HG03025 (cell line): ENCODE results near the gene QPRT.
"Not testable (repeated sequence)": the region's sequence is repeated elsewhere in the genome, so short reads cannot be mapped to it uniquely, and the experiment has no call there.

Experiments used
- ATAC-seq: cut with Tn5 transposase; IDR thresholded peaks from one replicate; pipeline ENCODE4 v1.9.1; 2021; ENCODE audit warnings: mild to moderate bottlenecking, moderate library complexity; ENCODE audit not compliant: unreplicated experiment, low FRiP score

The QPRT gene

DNA sequence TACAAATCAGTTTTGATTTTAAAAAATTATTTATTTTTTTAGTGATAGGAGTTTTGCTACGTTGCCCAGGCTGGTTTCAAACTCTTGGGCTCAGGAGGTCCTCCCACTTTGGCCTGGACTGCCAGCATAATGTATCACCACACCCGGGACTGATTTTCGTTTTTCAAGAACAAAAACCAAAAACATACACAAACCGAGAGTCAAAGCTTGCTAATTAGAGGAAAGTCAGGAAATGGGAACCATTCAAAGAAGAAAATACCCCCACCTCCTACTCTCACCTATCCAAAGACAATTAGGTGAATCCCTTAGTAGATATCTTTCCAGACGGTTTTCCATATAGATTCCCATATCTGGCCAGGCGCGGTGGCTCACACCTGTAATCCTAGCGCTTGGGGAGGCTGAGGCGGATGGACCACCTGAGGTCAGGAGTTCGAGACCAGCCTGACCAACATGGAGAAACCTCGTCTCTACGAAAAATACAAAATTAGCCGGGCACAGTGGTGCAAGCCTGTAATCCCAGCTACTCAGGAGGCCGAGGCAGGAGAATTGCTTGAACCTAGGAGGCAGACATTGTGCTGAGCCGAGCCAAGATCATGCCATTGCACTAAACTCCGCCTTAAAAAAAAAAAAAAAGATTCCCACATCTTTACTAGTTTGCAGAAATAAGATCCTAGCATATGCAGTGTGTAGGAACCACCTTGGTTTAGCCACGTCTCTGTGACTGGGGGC is 16.8 kb upstream of the QPRT start:
- ATAC-seq = no peak

DNA sequence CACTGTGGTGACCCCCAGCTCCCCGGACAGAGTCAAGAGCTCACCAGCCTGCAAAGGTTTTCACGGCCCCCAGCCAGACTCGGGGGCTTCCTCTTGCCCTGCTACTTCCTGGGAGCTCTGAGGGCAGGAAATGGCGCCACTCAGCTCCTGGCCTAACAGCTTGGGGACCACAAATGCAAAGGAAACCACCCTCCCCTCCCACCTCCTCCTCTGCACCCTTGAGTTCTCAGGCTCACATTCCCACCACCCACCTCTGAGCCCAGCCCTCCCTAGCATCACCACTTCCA is 16.3 kb upstream of the QPRT start:
- ATAC-seq = no peak

DNA sequence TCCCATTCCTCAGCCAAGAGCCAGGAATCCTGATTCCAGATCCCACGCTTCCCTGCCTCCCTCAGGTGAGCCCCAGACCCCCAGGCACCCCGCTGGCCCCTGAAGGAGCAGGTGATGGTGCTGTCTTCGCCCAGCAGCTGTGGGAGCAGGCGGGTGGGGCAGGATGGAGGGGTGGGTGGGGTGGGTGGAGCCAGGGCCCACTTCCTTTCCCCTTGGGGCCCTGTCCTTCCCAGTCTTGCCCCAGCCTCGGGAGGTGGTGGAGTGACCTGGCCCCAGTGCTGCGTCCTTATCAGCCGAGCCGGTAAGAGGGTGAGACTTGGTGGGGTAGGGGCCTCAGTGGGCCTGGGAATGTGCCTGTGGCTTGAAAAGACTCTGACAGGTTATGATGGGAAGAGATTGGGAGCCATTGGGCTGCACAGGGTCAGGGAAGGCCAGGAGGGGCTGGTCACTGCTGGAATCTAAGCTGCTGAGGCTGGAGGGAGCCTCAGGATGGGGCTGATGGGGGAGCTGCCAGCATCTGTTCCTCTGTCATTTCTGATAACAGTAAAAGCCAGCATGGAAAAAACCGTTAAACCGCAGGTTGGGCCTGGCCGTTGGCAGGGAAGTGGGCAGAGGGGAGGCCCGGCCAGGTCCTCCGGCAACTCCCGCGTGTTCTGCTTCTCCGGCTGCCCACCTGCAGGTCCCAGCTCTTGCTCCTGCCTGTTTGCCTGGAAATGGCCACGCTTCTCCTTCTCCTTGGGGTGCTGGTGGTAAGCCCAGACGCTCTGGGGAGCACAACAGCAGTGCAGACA is 15.8 kb upstream of the QPRT start, which contains the start of gene SPN:
Gene SPN, plus strand, starts transcription at position 232 of the 791 bp plus-strand sequence. Its CDS starts 482 bp downstream, at position 714.
- ATAC-seq = no peak

DNA sequence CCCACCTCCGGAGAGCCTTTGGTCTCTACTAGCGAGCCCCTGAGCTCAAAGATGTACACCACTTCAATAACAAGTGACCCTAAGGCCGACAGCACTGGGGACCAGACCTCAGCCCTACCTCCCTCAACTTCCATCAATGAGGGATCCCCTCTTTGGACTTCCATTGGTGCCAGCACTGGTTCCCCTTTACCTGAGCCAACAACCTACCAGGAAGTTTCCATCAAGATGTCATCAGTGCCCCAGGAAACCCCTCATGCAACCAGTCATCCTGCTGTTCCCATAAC is 15.2 kb upstream of the QPRT start:
- no peak for ATAC-seq

DNA sequence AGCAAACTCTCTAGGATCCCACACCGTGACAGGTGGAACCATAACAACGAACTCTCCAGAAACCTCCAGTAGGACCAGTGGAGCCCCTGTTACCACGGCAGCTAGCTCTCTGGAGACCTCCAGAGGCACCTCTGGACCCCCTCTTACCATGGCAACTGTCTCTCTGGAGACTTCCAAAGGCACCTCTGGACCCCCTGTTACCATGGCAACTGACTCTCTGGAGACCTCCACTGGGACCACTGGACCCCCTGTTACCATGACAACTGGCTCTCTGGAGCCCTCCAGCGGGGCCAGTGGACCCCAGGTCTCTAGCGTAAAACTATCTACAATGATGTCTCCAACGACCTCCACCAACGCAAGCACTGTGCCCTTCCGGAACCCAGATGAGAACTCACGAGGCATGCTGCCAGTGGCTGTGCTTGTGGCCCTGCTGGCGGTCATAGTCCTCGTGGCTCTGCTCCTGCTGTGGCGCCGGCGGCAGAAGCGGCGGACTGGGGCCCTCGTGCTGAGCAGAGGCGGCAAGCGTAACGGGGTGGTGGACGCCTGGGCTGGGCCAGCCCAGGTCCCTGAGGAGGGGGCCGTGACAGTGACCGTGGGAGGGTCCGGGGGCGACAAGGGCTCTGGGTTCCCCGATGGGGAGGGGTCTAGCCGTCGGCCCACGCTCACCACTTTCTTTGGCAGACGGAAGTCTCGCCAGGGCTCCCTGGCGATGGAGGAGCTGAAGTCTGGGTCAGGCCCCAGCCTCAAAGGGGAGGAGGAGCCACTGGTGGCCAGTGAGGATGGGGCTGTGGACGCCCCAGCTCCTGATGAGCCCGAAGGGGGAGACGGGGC is 14.7 kb upstream of the QPRT start:
- ATAC-seq = no peak

DNA sequence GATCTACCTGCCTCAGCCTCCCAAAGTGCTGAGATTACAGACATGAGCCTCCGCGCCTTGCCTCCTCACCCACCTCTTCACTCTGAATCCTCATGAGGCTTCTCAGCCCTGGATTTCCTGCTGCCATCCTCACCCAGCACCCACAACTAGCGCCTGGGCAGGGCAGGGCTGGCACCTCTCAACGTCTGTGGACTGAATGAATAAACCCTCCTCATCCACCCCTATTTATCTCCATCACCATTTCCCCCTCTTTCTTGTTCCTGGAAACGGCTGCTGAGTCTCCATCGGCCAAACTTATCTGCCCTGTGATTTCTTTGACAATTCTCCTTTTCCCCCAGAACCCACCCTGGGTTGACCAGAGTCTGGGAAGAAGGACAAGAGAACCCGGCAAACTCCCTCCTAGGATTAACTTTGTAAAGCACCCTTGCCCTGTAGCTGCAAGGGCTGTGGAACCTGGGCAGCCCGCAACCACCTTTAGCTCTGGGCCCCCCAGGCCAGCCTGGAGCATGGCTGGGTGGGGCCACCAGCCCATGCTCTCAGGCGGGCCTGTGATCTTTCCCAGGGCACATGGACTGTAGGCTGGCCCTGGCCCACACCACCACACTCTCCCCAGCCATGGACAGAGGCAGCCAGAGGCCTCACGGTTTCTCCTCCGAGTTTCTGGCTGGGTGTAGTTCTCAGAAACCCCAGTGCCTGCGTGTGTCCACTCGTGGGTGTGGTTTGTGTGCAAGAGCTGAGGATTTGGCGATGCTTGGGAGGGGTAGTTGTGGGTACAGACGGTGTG is 13.5 kb upstream of the QPRT start:
- no peak for ATAC-seq

DNA sequence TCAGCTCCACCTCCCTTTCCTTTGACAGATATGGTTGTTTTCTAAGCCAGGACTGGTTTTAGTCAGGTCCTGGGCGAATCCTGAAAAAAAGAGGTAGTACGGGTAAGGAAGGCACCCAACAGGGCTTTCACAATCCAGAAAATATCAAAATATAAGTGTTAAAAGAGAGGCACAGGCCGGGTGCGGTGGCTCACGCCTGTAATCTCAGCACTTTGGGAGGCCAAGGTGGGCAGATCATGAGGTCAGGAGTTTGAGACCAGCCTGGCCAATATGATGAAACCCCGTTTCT is 11.7 kb upstream of the QPRT start:
- ATAC-seq = not testable (repeated sequence)

DNA sequence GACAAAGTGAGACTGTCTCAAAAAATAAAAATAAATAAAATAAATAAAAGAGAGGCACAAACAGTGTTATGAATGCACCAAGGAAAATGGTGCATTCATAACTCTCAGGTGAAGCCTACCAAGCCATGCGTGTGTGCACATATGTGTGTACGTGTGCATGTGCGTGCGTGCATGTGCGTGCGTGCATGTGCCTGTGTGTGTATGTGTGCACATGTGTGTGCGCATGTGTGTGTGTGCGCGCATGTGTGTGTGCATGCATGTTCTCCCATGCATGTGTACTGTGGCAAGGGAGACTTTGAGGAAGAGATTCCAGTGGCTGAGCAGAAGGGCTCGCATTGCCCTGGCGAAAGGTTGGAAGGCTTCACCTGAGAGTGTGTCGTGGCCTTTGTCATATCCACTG is 11.2 kb upstream of the QPRT start:
- no peak for ATAC-seq

DNA sequence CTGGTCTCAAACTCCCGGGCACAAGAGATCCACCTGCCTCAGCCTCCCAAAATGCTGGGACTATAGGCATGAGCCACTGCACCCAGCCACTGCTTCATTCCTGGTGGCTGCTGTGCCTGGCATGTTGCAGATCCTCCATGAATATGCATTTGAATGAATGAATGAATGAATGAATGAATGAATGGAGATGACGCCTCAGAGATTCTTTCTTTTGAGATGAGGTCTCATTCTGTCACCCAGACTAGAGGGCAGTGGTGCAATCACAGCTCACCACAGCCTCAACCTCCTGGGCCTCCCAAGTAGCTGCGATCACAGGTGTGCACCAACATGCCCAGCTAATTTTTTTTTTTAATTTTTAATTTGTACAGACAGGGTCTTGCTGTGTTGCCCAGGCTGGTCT is 10.7 kb upstream of the QPRT start:
- ATAC-seq = no peak

DNA sequence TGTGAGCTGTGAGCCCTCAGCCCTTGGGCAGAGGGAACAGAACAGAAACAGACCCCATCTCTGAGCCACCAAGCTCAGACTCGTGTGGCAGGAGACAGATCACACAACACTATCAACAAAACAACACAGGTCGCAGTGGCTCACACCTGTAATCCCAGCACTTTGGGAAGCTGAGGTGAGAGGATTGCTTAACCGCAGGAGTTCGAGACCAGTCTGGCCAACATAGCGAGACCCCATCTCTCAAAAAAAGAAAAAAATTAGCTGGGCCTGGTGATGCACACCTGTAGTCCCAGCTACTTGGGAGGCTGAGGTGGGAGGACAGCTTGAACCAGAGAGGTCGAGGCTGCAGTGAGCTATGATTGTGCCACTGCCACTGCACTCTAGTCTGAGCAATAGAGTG is 5.5 kb upstream of the QPRT start:
- no peak for ATAC-seq

DNA sequence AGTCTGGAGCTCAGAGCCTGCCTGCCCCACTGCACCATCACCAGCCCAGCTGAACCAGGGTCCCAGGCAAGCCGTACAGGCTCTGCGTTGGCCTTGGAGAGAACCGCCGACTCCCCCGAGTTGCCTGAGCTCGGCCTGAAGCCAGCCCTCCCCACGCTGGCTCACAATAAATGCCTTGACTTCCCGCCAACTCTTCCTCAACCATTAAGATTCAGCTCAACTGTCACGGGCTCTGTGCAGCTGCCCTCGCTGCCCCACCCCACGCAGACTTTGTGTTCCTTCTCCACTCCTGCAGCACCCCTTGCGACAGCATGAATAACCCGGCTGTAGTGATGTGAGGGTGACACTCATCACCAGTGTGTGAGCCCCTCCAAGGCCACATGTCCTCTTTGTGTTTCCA is 4.8 kb upstream of the QPRT start:
- ATAC-seq = no peak

DNA sequence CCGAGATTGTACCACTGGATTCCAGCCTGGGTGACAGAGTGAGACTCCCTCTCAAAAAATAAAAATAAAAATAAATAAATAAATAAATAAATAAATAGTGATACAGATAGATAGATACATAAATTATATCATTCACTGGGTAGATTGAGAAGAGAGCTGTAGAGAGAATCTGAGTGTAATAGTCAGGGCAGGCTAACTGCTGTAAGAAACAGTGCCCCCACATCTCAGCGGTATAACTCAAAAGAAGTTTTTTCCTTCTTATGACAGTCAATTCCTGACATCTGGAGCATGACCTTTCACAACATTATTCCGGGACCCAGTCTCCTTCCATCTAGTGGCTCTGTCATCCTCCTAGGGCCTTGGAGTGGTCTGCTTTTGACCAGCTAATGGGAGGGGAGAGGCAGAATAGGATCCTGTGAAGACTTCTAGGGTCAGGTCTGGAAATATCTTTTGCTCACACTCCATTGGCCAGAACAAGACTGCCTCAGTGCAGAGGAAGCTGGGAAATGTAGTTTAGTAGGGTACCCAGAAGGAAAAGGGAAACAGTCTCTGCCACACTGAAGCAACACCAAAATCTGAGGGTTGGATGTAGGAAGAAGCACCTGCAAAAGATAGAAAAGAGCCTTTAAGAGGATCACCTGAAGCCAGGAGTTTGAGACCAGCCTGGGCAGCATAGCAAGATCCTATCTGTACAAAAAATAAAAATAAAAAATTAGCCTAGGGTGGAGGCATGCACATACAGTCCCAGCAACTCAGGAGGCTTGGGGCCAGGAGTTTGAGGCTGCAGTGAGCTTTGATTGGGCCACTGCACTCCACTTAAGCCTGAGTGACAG is 3.0 kb upstream of the QPRT start:
- no peak for ATAC-seq

DNA sequence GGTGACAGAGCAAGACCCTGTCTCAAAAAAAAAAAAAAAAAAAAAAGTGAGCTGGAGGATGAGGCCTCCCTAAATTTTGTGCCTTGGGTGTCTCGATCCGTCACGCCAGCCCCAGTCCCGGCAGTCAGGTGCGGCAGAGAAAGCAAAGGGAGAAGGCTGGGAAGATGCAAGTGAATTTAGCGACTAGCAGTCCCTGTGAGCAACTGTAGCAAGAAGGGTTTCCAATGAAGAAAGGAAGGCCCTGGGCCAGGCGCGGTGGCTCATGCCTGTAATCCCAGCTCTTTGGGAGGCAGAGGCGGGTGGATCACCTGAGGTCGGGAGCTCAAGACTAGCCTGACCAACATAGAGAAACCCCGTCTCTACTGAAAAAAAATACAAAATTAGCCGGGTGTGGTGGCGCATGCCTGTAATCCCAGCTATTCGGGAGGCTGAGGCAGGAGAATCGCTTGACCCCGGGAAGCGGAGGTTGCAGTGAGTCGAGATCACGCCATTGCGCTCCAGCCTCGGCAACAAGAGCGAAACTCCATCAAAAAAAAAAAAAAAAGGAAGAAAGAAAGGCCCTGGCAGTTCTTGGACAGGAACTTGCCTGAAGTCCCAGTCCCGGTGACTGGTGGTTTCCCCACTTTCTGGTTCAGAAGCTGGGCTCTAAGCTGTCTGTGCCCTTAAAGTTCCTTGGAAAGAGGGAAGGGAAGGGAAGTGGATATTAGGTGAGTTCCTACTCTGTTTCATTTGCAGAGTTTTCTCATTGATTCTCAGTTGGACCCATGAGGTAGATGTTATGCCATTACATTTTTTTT is 1.8 kb upstream of the QPRT start:
- no peak for ATAC-seq

DNA sequence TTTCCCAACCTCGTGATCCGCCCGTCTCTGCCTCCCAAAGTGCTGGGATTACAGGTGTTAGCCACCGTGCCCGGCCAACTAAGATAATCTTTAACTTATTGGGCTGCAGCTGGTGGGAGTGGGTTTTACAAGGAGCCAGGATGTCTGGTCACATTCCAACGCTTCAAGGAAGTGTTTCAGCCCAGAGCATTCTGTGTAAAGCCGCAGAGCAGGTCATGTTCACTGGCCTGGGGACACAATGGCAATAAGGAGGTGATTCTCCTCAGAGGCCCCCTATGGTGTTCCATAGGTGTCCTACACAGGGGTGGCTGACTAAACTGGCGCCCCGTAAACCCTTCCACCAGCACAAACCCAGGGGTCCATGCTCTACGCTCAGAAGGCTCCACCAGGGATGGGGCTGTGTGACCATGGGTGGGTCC is 1.2 kb downstream of the QPRT start:
- ATAC-seq = no peak

DNA sequence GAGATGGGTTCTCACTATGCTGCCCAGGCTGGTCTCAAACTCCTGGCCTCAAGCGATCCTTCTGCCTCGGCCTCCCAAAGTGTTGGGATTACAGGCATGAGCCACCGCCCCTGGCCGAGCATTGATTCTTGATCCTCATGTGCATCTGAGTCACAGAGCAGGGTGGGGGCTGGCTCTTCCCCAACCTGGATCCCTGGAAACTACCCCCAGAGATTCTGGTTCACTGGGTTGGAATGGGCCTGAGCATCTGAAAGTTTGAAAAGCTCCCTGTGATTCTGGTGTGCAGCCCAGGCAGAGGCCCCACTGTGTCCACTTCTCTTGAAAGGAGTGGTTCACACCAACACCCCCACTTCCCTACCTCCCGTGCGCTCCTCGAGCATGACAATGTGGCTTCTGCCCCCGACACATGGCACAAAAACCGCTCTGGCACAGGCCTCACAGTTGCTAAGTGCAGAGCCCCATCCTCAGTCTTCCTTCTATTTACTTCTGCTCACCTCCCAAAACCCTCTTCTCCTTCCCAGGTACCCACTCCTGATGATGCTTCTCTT is 4.6 kb downstream of the QPRT start:
- no peak for ATAC-seq

DNA sequence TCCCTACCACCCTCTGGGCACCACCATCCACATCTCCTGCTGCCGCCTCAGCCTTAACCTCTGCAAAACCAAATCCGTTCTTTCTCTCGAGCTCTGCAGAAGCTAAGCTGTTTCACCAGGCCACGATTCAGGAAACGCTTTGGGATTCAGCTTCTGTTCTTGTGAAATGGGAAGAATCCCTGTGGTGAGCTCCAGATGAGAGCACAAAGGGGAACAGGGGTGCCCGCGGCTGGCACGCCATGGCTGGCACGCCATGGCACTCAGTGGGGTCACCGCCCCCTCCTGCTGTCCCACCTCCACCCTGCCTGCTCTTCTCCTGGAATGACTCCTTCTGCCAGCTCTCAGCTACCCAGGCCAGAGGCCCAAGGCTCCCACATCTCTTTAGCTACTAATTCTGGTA is 5.7 kb downstream of the QPRT start:
- no peak for ATAC-seq

DNA sequence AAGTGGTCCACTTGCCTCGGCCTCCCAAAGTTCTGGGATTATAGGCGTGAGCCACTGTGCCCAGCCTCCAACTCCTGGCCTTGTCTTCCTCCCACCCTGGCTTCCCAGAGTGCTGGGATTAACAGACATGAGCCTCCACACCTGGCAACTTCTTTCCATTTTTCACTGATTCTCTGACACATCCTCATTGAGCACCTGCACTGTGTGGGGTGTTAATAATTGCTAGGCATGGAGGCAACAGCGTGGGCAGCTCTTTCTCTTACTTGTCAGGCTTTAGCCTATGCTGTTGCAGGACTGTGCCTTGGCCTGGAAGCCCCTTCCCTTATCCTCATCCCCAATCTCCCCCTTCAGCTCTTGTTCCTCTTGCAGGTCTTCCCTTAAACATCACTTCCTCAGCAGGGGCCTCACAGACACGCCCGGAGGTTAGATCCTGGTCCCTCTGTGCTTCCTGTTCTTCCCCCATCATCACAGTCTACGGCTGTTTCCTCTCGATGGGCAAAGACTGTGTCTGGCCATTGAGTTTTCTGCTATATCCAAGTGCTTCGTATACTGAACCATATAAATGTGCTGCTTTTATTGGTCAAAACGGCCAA is 7.9 kb downstream of the QPRT start:
- ATAC-seq = no peak

DNA sequence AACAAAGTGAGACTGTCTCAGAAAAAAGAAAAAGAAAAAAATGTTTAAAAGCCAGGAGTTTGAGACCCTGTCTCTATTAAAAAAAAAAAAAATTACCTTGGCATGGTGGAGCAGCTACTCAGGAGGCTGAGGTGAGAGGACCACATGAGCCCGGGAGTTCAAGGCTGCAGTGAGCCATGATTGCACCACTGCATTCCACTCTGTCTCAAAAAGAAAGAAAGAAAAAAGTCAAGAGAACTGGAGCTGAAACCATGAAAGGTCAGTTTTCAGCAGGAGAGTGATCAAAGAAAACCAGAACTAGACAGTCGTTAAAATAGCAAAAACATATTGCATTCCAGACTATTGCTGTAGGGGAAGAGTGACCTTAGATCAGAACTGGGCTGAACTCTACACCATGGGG is 8.8 kb downstream of the QPRT start:
- ATAC-seq = no peak

DNA sequence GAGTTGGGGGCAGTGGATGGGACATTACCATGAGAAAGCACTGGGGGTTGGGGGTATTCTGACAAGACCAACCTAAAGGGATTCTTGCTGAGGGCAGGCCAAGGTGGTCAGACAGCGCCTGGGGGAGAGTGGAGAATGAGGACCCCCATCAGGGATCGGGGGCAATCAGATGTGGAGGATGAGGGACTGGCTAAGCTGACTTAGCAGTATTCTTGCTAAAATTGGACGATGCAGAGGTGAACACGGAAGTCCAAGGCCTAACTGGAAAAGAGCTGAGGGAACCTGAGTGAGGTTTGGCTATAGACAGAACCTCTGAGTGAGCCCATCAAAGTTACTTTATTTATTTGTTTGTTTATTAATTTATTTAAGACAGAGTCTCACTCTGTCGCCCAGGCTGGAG is 9.2 kb downstream of the QPRT start:
- no peak for ATAC-seq
